ENCODE measurements around the gene C17orf67. TPM values are rescaled to one million over a fixed set of nuclear protein-coding genes. Genes with fewer than 3 reads are reported as not detected.

The C17orf67 gene
- total and polyA plus RNA-seq, 4 donors: 0.64 to 2.8 (median 1.7) TPM

- Histone ChIP-seq H3K36me3 (ENCODE audit: control insufficient read depth in 4 of 4, insufficient read depth in 4 of 4, low read length in 4 of 4) (no peaks in the 10 kb centered on the region), H3K27ac (ENCODE audit: low read depth in 1 of 2, low read length in 1 of 2) (no peak overlapping the region), H3K9me3 (ENCODE audit: control insufficient read depth in 4 of 4, insufficient read depth in 3 of 4, low read length in 3 of 4) (peaks cover 0 to 14% (median 0%) of the 10 kb centered on the region in 4 donors), H3K27me3 (ENCODE audit: control insufficient read depth in 3 of 3, insufficient read depth in 3 of 3, low read length in 2 of 3) (no peaks in the 10 kb centered on the region), H3K4me3 (no peak overlapping the region), H3K9ac (ENCODE audit: insufficient read depth in 1 of 2, low read length in 2 of 2) (no peak overlapping the region), H3K4me1 (ENCODE audit: control insufficient read depth in 5 of 5, insufficient read depth in 5 of 5, low read length in 5 of 5) (no peaks in the 10 kb centered on the region)
- DNase-seq: no peak
- WGBS, 2 donors: 59 to 80% methylated on average over 7 of the region's 7 CpGs
- TF ChIP-seq CTCF (IDR thresholded peaks at IDR 0.05; ENCODE audit: control extremely low read depth, extremely low read depth): no peak
- no peak for ATAC-seq (ENCODE audit: insufficient read depth, low FRiP score)
Measured at GRCh38 chr17:56744721-56745120, 89.0 kb downstream of the C17orf67 start.

GRCh38 chr17:56742601-56743000, 91.1 kb downstream of the C17orf67 start:
- H3K9ac ChIP-seq (ENCODE audit: insufficient read depth in 1 of 2, low read length in 2 of 2): no peak overlapping the region
- H3K9me3 ChIP-seq (ENCODE audit: control insufficient read depth in 4 of 4, insufficient read depth in 3 of 4, low read length in 3 of 4): peaks cover 0 to 14% (median 0%) of the 10 kb centered on the region in 4 donors
- WGBS, 2 donors: 70 to 74% methylated on average over 4 of the region's 4 CpGs
- no peak for DNase-seq
- no peaks in the 10 kb centered on the region for H3K36me3 ChIP-seq (ENCODE audit: control insufficient read depth in 4 of 4, insufficient read depth in 4 of 4, low read length in 4 of 4)
- H3K4me1 ChIP-seq (ENCODE audit: control insufficient read depth in 5 of 5, insufficient read depth in 5 of 5, low read length in 5 of 5): peaks cover 0 to 7% (median 0%) of the 10 kb centered on the region in 5 donors
- H3K27me3 ChIP-seq (ENCODE audit: control insufficient read depth in 3 of 3, insufficient read depth in 3 of 3, low read length in 2 of 3): no peaks in the 10 kb centered on the region
- no peak for ATAC-seq (ENCODE audit: insufficient read depth, low FRiP score)
- no peak overlapping the region for H3K4me3 ChIP-seq
- H3K27ac ChIP-seq (ENCODE audit: low read depth in 1 of 2, low read length in 1 of 2): no peak overlapping the region
- no peak for TF ChIP-seq CTCF (IDR thresholded peaks at IDR 0.05; ENCODE audit: control extremely low read depth, extremely low read depth)

Small RNA genes lying within 50 kb of the gene (small RNA-seq; reads per million reads assigned to genes)
- not detected for gene RNU6-1158P (ENCODE audit: low replicate concordance)

Other genes starting within 250 kb of the C17orf67 start
- 1 to 10 TPM; 2.2 to 2.7 TPM for gene NOG, start 240.2 kb downstream of the C17orf67 start, total RNA-seq
- under 1 TPM; 0.56 to 0.85 TPM for gene NOG, start 240.2 kb downstream of the C17orf67 start, polyA plus RNA-seq
- gene DGKE, start 231 bp upstream of the C17orf67 start, total RNA-seq: 10 to 100 TPM in 1 of 2 donors, 1 to 10 TPM in 1; 8.6 to 38.2 TPM
- 1 to 10 TPM; 1.5 to 2.8 TPM for gene DGKE, start 231 bp upstream of the C17orf67 start, polyA plus RNA-seq
- gene TRIM25, start 80.1 kb upstream of the C17orf67 start, total RNA-seq: 10 to 100 TPM; 36.2 to 88.7 TPM
- 10 to 100 TPM; 22.7 to 51.3 TPM for gene TRIM25, start 80.1 kb upstream of the C17orf67 start, polyA plus RNA-seq
- 10 to 100 TPM in 1 of 2 donors, 1 to 10 TPM in 1; 9.9 to 21.4 TPM for gene COIL, start 127.1 kb upstream of the C17orf67 start, total RNA-seq
- gene COIL, start 127.1 kb upstream of the C17orf67 start, polyA plus RNA-seq: 1 to 10 TPM; 7.2 to 9.5 TPM
- 100 to 1,000 TPM in 1 of 2 donors, 10 to 100 TPM in 1; 49.5 to 105 TPM for gene SCPEP1, start 144.2 kb upstream of the C17orf67 start, total RNA-seq
- 100 to 1,000 TPM in 1 of 2 donors, 10 to 100 TPM in 1; 77.3 to 122 TPM for gene SCPEP1, start 144.2 kb upstream of the C17orf67 start, polyA plus RNA-seq

All from lung (tissue), 13 donors.